Glutamatergic neuron (in vitro differentiated cells): ENCODE data around the gene SPTSSA. TPM values are rescaled to one million over a fixed set of nuclear protein-coding genes. Genes with fewer than 3 reads are reported as not detected.

ENCODE experiments used
- DNase-seq: peaks from one replicate; pipeline ENCODE4 v3.0.0; 2022
- H3K27ac Mint-ChIP-seq: one replicate; pipeline ENCODE4 v1.8.0; 2020; ENCODE audit warnings: mild to moderate bottlenecking, mixed read lengths, inconsistent platforms; ENCODE audit not compliant: unreplicated experiment
- H3K27me3 Mint-ChIP-seq: one replicate; pipeline ENCODE4 v1.8.0; 2020; ENCODE audit warnings: mild to moderate bottlenecking, moderate library complexity, mixed read lengths, inconsistent platforms; ENCODE audit not compliant: unreplicated experiment
- H3K36me3 Mint-ChIP-seq: one replicate; pipeline ENCODE4 v1.8.0; 2020; ENCODE audit warnings: mild to moderate bottlenecking, mixed read lengths, inconsistent platforms; ENCODE audit not compliant: unreplicated experiment
- H3K4me1 Mint-ChIP-seq: one replicate; pipeline ENCODE4 v1.8.0; 2020; ENCODE audit warnings: mild to moderate bottlenecking, low read depth, mixed read lengths, inconsistent platforms; ENCODE audit not compliant: unreplicated experiment
- H3K4me3 Mint-ChIP-seq: one replicate; pipeline ENCODE4 v1.8.0; 2020; ENCODE audit warnings: mild to moderate bottlenecking, mixed read lengths, inconsistent platforms; ENCODE audit not compliant: unreplicated experiment
- H3K9me3 Mint-ChIP-seq: one replicate; pipeline ENCODE4 v1.8.0; 2020; ENCODE audit warnings: mild to moderate bottlenecking, moderate library complexity, mixed read lengths, inconsistent platforms; ENCODE audit not compliant: unreplicated experiment
- total RNA-seq: library from RNA; stranded (reverse); fragmentation: NEBNext Ultra II Directional; extraction: Animal tissue kit (Norgen Biotek cat#: 25700); gene quantifications from one replicate; pipeline ENCODE4 v1.2.1, GENCODE V29; 2021; ENCODE audit not compliant: unreplicated experiment
- TF ChIP-seq, protein P1 (sequence below): fragments of 200-600 bp; sonication (generic); IDR thresholded peaks from one replicate; pipeline ENCODE4 v1.5.0; 2021; ENCODE audit not compliant: partially characterized antibody, unreplicated experiment

The SPTSSA gene
- total RNA-seq, 1 donor from 2014 or later = 21.4 TPM

DNA sequence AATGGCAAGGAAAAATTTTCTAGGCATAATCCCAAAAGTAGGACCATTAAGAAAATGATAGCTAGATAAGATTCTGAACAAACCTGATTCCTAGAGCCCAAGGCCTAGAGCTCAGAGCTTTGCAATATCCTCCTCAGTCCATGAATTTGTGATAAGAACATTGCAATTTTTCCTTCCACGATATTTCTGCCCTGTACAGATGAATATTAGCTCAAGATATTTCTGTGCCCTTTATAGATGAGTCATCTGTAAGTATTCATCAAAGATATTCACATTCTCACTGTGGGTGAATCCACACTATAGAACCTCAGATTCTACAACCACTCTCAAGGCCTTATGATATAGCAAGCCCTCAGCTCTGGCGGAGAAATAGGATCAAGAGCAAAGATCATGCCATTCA is 40.0 kb upstream of the SPTSSA start:
- TF ChIP-seq, protein P1, sequence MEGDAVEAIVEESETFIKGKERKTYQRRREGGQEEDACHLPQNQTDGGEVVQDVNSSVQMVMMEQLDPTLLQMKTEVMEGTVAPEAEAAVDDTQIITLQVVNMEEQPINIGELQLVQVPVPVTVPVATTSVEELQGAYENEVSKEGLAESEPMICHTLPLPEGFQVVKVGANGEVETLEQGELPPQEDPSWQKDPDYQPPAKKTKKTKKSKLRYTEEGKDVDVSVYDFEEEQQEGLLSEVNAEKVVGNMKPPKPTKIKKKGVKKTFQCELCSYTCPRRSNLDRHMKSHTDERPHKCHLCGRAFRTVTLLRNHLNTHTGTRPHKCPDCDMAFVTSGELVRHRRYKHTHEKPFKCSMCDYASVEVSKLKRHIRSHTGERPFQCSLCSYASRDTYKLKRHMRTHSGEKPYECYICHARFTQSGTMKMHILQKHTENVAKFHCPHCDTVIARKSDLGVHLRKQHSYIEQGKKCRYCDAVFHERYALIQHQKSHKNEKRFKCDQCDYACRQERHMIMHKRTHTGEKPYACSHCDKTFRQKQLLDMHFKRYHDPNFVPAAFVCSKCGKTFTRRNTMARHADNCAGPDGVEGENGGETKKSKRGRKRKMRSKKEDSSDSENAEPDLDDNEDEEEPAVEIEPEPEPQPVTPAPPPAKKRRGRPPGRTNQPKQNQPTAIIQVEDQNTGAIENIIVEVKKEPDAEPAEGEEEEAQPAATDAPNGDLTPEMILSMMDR = no peak
- Mint-ChIP-seq H3K4me3 (no peak overlapping the region), H3K9me3 (no peaks in the 10 kb centered on the region), H3K4me1 (no peaks in the 10 kb centered on the region), H3K36me3 (no peaks in the 10 kb centered on the region), H3K27me3 (peaks cover 2% of the 10 kb centered on the region), H3K27ac (no peak overlapping the region)
- DNase-seq = no peak

DNA sequence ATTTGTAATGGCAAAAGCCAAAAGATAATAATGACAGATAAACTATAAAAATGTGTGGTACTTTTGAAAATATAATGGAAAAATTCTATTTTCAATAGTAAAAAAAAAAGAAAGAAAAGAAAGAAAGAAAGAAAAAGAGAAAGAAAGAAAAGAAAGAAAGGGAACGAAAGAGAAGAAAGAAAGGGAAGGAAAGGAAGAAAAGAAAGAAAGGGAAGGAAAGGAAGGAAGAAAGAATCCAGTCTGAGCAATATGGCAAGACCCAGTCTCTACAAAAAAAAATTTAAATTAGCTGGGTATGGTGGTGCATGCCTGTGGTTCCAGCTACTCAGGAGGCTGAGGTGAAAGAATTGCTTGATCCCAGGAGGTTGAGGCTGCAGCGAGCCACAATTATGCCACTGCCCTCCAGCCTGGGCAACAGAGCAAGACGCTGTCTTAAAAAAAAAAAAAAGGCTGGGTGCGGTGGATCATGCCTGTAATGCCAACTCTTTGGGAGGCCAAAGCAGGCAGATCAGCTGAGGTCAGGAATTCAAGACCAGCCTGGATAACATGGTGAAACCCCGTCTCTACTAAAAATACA is 39.1 kb upstream of the SPTSSA start:
- Mint-ChIP-seq H3K4me1 (peaks cover 1% of the 10 kb centered on the region), H3K27me3 (peaks cover 2% of the 10 kb centered on the region), H3K27ac (no peak overlapping the region), H3K4me3 (no peak overlapping the region), H3K9me3 (no peaks in the 10 kb centered on the region), H3K36me3 (no peaks in the 10 kb centered on the region)
- no peak for DNase-seq
- TF ChIP-seq, protein P1 = no peak

DNA sequence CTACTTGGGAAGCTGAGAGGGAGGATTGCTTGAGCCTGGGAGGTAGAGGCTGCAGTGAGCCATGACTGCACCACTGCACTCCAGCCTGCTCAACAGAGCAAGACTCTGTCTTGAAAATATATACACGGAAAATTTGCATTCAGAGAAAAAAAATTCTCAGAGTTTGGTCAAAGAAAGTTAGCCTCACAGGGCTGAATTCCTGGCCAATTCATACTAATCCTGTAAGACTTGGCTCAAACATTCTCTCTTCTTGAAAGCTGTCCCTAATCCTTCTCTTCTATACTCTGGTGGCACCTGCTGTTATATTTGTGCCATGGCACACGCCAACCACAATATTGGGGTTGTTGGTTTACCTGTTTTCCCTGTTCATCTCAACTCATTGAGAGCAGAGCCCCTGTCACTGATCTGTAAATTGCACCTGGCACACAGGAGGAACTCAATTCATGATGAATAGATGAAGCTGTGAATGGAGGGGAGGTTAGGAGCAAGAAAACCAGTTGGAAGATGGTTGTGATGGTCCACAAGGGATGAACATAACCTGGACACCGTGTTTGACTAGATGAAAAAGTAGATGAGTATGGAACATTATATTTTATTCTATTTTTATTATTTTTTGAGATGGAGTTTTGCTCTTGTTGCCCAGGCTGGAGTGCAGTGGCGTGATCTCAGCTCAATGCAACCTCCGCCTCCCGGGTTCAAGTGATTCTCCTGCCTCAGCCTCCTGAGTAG is 36.8 kb upstream of the SPTSSA start:
- Mint-ChIP-seq H3K27ac (no peak overlapping the region), H3K27me3 (peaks cover 2% of the 10 kb centered on the region), H3K4me1 (peaks cover 1% of the 10 kb centered on the region), H3K9me3 (no peaks in the 10 kb centered on the region), H3K36me3 (no peaks in the 10 kb centered on the region), H3K4me3 (no peak overlapping the region)
- no peak for DNase-seq
- TF ChIP-seq, protein P1 = no peak

DNA sequence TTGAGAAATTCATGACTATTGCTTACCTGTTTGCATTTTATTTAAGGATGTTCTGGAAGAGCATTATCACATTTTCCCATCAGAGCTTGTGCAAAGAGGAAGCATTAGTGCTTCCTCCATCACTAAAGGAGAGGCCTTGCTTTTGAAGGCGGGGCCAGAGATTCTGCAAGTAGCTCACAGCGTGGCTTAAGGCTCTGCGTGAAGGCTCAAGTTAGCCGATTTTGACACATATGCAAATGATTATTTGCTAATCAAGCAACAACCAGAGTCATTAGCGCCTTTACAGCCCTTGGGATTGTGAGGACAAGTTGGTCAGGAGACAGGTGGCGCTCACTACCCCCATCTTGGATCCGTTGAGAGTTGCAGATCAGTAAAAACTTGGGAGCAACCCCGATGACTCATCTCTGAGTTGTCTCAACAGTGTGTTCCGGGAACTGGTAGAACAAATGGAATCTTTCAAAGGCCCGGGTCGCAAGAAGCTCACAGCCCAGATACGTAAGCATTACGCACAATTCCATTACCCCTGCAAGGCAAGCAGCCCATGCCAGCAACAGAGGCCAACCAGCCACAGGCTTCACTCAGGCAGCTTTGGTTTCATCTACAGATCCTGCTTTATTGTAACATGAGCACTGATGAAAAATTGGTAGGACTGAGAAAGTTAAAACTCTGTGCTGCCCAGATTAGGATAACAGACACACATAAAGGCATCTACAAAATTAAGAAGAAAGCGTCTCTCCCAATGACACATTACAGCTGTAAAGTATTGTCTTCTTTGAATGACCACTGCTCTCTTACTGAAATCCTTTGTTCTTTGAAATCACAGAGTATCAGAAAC is 34.9 kb upstream of the SPTSSA start:
- TF ChIP-seq, protein P1 = no peak
- H3K9me3 Mint-ChIP-seq = no peaks in the 10 kb centered on the region
- H3K4me1 Mint-ChIP-seq = peaks cover 1% of the 10 kb centered on the region
- DNase-seq = no peak
- no peaks in the 10 kb centered on the region for H3K36me3 Mint-ChIP-seq
- H3K27ac Mint-ChIP-seq = no peak overlapping the region
- peaks cover 3% of the 10 kb centered on the region for H3K27me3 Mint-ChIP-seq
- H3K4me3 Mint-ChIP-seq = no peak overlapping the region
